ENCODE data around the gene MAN2A1.

MAN2A1 gene

DNA sequence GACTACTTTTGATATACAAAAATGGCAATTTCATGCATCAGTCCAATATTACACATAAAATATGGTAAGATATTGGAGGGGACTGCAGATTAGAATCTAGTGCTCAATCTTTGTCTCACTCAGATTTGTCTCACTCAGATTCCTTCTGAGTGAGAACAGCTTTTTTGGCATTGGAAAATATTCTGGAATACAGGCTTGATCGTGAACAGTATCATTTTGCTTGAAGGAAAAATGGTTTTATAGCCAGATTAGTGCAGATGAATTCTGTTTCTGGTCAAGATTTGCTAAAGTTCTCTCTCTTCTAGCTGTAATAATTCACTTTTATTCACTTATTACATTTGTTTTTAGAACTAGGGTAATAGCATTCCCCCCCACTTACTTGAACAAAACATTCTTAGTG lies 51.2 kb downstream of the MAN2A1 start:
- Histone ChIP-seq H3K9me3 (ENCODE audit: low read length) (no peaks in the 10 kb centered on the region), H3K4me3 (ENCODE audit: low read depth in 1 of 2, low read length in 2 of 2) (no peak overlapping the region), H3K27me3 (ENCODE audit: control insufficient read depth in 1 of 2, insufficient read depth in 2 of 2, low read length in 2 of 2) (no peaks in the 10 kb centered on the region), H3K9ac (ENCODE audit: low read length) (no peak overlapping the region), H3K27ac (ENCODE audit: low read depth, low read length) (no peak overlapping the region), H3K36me3 (ENCODE audit: insufficient read depth, low read length) (no peaks in the 10 kb centered on the region), H3K4me1 (ENCODE audit: insufficient read depth, low read length) (peaks cover 33% of the 10 kb centered on the region)

DNA sequence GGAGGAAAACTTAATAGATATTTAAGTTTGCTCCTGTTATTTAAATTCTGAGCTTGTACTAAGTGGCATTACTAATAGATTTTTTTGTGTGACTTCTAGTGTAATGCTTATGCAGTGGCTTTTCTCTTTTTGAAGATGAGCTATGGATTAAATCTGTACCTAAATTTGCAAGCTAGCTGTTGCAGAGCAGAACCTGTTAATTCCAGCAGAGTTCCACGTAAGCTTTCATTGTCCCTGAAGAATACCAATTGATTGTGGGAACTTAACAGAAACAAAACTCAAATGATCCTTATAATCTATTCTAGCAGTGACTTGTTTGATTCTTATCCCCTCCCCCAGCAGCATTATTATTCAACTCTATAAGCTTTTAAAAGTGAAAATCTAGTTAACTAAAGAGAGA lies 51.7 kb downstream of the MAN2A1 start:
- no peak overlapping the region for H3K27ac ChIP-seq (ENCODE audit: low read depth, low read length)
- no peak overlapping the region for H3K9ac ChIP-seq (ENCODE audit: low read length)
- H3K4me1 ChIP-seq (ENCODE audit: insufficient read depth, low read length), result peaks cover 33% of the 10 kb centered on the region
- H3K4me3 ChIP-seq (ENCODE audit: low read depth in 1 of 2, low read length in 2 of 2), result no peak overlapping the region
- H3K27me3 ChIP-seq (ENCODE audit: control insufficient read depth in 1 of 2, insufficient read depth in 2 of 2, low read length in 2 of 2), result no peaks in the 10 kb centered on the region
- no peaks in the 10 kb centered on the region for H3K36me3 ChIP-seq (ENCODE audit: insufficient read depth, low read length)
- no peaks in the 10 kb centered on the region for H3K9me3 ChIP-seq (ENCODE audit: low read length)

DNA sequence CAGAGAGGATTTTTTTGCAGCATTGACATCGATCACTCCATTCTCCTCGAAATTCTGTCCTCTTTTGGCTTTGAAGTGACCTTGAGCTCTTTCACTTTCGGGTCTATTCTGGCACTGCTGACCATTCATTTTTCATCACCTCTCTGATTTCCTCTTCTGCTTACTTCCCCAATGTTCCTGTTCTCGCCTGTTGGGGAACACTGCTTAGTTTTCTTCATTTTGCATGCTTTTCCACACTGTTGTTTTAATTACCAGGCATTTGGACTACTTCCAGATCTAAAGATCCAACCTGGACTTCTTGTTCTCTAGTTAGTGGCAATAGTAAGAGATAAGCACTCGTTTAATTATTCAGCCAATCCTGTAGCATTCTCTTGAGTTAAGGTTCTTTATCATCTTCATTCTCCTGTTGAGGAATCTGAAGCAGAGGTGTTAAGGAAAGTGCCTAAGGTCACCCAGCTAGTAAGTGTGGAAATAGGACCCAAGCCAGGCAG lies 53.4 kb downstream of the MAN2A1 start:
- H3K9ac ChIP-seq (ENCODE audit: low read length), result no peak overlapping the region
- no peak overlapping the region for H3K4me3 ChIP-seq (ENCODE audit: low read depth in 1 of 2, low read length in 2 of 2)
- no peaks in the 10 kb centered on the region for H3K36me3 ChIP-seq (ENCODE audit: insufficient read depth, low read length)
- no peaks in the 10 kb centered on the region for H3K9me3 ChIP-seq (ENCODE audit: low read length)
- no peaks in the 10 kb centered on the region for H3K27me3 ChIP-seq (ENCODE audit: control insufficient read depth in 1 of 2, insufficient read depth in 2 of 2, low read length in 2 of 2)
- H3K4me1 ChIP-seq (ENCODE audit: insufficient read depth, low read length), result peaks cover 33% of the 10 kb centered on the region
- H3K27ac ChIP-seq (ENCODE audit: low read depth, low read length), result no peak overlapping the region

DNA sequence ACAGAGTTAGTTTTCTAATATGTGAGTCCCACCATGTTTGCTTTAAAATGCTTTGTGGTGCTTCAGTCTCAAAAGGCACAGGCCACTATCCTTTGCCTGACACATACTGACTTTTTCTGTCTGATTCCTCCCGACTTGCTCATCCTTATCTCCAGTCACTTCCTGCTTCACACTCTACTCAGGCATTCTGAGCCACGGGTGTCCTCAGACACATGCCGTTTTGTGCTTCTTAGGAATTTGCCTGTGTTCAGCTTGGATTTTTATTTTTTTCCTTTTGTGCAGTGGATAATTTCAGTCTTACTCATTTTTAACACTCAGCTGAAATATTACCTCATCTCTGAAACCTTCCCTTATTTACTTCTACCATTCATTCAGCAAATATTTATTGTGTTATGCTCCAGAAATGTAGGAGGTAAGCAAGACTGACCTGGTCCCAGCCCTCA lies 54.1 kb downstream of the MAN2A1 start:
- no peaks in the 10 kb centered on the region for H3K9me3 ChIP-seq (ENCODE audit: low read length)
- no peak overlapping the region for H3K27ac ChIP-seq (ENCODE audit: low read depth, low read length)
- no peaks in the 10 kb centered on the region for H3K27me3 ChIP-seq (ENCODE audit: control insufficient read depth in 1 of 2, insufficient read depth in 2 of 2, low read length in 2 of 2)
- H3K9ac ChIP-seq (ENCODE audit: low read length), result no peak overlapping the region
- no peaks in the 10 kb centered on the region for H3K36me3 ChIP-seq (ENCODE audit: insufficient read depth, low read length)
- no peak overlapping the region for H3K4me3 ChIP-seq (ENCODE audit: low read depth in 1 of 2, low read length in 2 of 2)
- H3K4me1 ChIP-seq (ENCODE audit: insufficient read depth, low read length), result peaks cover 33% of the 10 kb centered on the region

DNA sequence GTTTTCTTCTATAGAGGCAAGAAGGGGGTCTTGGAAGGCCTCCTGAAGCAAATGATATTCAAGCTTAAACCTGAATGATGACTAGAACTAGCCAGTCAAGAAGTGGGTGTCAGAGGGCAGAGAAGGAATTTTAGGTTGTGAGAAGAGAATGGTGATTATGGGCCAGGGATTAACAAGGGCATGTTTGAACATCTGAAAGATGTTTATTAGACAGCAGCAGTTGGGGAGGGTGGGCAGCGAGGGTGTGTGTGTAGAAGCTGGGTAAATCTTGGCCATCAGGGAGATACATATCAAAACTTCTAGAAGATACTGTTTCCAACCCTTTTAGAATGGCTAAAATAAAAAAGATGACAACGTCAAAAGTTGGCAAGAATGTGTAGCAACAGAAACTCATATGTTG lies 54.5 kb downstream of the MAN2A1 start:
- Histone ChIP-seq H3K9ac (ENCODE audit: low read length) (no peak overlapping the region), H3K27me3 (ENCODE audit: control insufficient read depth in 1 of 2, insufficient read depth in 2 of 2, low read length in 2 of 2) (no peaks in the 10 kb centered on the region), H3K4me3 (ENCODE audit: low read depth in 1 of 2, low read length in 2 of 2) (no peak overlapping the region), H3K27ac (ENCODE audit: low read depth, low read length) (no peak overlapping the region), H3K9me3 (ENCODE audit: low read length) (no peaks in the 10 kb centered on the region), H3K4me1 (ENCODE audit: insufficient read depth, low read length) (peaks cover 33% of the 10 kb centered on the region), H3K36me3 (ENCODE audit: insufficient read depth, low read length) (no peaks in the 10 kb centered on the region)

DNA sequence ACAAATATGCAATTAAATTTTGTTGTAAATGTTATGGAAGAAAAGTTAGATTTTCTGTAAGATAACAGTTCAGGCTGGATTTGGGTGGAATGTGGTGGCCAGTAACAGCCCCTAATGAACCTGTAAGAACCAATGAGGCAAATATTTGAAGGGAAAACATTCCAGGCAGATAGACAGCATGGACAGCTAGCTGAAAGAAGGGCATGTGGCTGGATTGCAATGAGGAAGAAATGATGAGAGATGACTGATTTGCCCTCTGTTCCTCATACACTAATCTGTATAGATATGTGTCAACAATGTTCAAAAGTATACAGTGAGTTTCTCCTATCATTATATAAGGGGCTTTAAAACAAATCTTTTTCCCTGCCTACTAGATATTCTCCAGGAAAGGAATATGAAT lies 58.8 kb downstream of the MAN2A1 start:
- Histone ChIP-seq H3K9ac (ENCODE audit: low read length) (no peak overlapping the region), H3K27me3 (ENCODE audit: control insufficient read depth in 1 of 2, insufficient read depth in 2 of 2, low read length in 2 of 2) (no peaks in the 10 kb centered on the region), H3K9me3 (ENCODE audit: low read length) (no peaks in the 10 kb centered on the region), H3K4me1 (ENCODE audit: insufficient read depth, low read length) (peaks cover 6% of the 10 kb centered on the region), H3K36me3 (ENCODE audit: insufficient read depth, low read length) (no peaks in the 10 kb centered on the region), H3K4me3 (ENCODE audit: low read depth in 1 of 2, low read length in 2 of 2) (no peak overlapping the region), H3K27ac (ENCODE audit: low read depth, low read length) (no peak overlapping the region)

DNA sequence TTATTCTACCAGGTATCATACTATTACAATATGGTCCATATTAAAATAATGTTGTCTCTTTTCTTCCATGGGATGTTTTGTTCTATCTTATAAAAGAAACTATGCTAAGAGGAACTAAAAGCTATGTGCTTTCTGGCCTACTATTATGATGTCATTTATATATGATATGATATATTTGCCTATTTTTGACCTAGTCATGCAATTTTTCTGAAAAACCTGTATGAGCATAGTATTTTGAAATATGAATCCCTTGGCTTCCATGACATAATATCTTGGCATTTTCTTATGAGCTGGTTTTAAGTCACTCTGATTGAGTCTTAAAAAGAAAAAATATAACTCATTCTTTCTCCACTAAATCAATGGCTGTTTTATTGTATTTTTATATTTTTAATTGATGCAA lies 60.7 kb downstream of the MAN2A1 start:
- Histone ChIP-seq H3K36me3 (ENCODE audit: insufficient read depth, low read length) (no peaks in the 10 kb centered on the region), H3K9ac (ENCODE audit: low read length) (no peak overlapping the region), H3K27me3 (ENCODE audit: control insufficient read depth in 1 of 2, insufficient read depth in 2 of 2, low read length in 2 of 2) (no peaks in the 10 kb centered on the region), H3K27ac (ENCODE audit: low read depth, low read length) (no peak overlapping the region), H3K9me3 (ENCODE audit: low read length) (no peaks in the 10 kb centered on the region), H3K4me1 (ENCODE audit: insufficient read depth, low read length) (no peaks in the 10 kb centered on the region), H3K4me3 (ENCODE audit: low read depth in 1 of 2, low read length in 2 of 2) (no peak overlapping the region)

DNA sequence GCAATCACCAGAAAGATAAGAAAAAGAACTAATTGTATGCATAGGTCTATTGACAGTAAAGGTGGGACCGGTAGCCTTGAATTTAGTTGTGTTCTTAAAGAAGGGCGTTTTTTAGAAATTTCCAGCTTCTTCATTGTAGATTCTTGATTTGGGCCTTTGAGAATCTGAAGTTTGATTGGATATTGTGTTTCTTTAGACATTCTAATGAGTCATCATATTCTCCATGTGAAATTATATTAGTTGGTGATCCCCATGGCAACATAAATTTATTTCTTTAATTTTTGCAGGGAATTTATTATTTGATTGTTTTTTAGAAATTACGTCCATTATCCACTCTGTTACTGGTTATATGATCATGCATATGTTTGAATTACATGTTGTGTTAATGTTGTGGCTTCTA lies 63.6 kb downstream of the MAN2A1 start:
- H3K9ac ChIP-seq (ENCODE audit: low read length), result no peak overlapping the region
- no peaks in the 10 kb centered on the region for H3K4me1 ChIP-seq (ENCODE audit: insufficient read depth, low read length)
- no peaks in the 10 kb centered on the region for H3K27me3 ChIP-seq (ENCODE audit: control insufficient read depth in 1 of 2, insufficient read depth in 2 of 2, low read length in 2 of 2)
- no peaks in the 10 kb centered on the region for H3K9me3 ChIP-seq (ENCODE audit: low read length)
- H3K27ac ChIP-seq (ENCODE audit: low read depth, low read length), result no peak overlapping the region
- no peaks in the 10 kb centered on the region for H3K36me3 ChIP-seq (ENCODE audit: insufficient read depth, low read length)
- no peak overlapping the region for H3K4me3 ChIP-seq (ENCODE audit: low read depth in 1 of 2, low read length in 2 of 2)

DNA sequence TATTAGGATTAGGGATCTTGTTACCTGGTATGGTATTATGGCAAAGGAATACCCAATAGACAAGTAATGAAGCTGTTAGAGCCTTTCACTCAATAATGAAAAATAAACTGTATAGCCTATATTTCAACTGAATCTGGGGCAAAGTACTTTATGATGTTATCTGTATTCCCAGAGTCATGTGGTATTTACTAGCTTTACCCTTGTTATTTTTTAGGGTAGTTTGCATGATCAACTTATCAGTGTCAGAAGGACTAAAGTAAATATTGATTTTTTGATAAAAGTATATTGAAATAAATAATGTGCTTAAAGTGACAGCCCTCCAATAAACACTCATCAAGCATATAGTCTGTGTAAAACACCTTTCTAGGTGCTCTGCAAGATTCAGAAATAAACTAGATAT lies 64.6 kb downstream of the MAN2A1 start:
- H3K36me3 ChIP-seq (ENCODE audit: insufficient read depth, low read length), result no peaks in the 10 kb centered on the region

DNA sequence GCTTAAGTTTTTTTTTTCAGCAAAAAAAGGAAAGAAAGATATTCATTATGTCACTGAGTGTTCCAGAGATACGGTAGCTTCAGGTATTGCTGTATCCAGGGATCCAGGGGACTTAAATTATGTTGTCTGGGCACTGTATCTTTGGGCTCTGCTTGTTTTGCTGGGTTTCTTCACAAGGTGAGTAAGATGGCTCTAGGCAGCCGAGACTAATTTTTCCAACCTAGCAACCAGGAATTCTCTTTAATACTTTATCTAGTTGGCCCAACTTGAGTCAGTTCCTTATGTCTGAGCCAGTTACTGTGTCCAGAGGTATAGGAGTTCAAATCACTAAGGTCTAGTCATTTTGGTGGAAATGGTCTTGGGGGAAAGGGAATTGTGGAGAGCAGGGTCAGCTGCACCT lies 66.0 kb downstream of the MAN2A1 start:
- H3K36me3 ChIP-seq (ENCODE audit: insufficient read depth, low read length), result no peaks in the 10 kb centered on the region
- H3K4me1 ChIP-seq (ENCODE audit: insufficient read depth, low read length), result no peaks in the 10 kb centered on the region
- H3K27me3 ChIP-seq (ENCODE audit: control insufficient read depth in 1 of 2, insufficient read depth in 2 of 2, low read length in 2 of 2), result no peaks in the 10 kb centered on the region
- no peaks in the 10 kb centered on the region for H3K9me3 ChIP-seq (ENCODE audit: low read length)
- H3K4me3 ChIP-seq (ENCODE audit: low read depth in 1 of 2, low read length in 2 of 2), result no peak overlapping the region
- H3K9ac ChIP-seq (ENCODE audit: low read length), result no peak overlapping the region
- H3K27ac ChIP-seq (ENCODE audit: low read depth, low read length), result no peak overlapping the region

More for the DNA sequence above, 64.6 kb downstream of the MAN2A1 start:
- Histone ChIP-seq H3K27ac (ENCODE audit: low read depth, low read length) (no peak overlapping the region), H3K9ac (ENCODE audit: low read length) (no peak overlapping the region), H3K4me3 (ENCODE audit: low read depth in 1 of 2, low read length in 2 of 2) (no peak overlapping the region), H3K9me3 (ENCODE audit: low read length) (no peaks in the 10 kb centered on the region), H3K27me3 (ENCODE audit: control insufficient read depth in 1 of 2, insufficient read depth in 2 of 2, low read length in 2 of 2) (no peaks in the 10 kb centered on the region), H3K4me1 (ENCODE audit: insufficient read depth, low read length) (no peaks in the 10 kb centered on the region)

DNA sequence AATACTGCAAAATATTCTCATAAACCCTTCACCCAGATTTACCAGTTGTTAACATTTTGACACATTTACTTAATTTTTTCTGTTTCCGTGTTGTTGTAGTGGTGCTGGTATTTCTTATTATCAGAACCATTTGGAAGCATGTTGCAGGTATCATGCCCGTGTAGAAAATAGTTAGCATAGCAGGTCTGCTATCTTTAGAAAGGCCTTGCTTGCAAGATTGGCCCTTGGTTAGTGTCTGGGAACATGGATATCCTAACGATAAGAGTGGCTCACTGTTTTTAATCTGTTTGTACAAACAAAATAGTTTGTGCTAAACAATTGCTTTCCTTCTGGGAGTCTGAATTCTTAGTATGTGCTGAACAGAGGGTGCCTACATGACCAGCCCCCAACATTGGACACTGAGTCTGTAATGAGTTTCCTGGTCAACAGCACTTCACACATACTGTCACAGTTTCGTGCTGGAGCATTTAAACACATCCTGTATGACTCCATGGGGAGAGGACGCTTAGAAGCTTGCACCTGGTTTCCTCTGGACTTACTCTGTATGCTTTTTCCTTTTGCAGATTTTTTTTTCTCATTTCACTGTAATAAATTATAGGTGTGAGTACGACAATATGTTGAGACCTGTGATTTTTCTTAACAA lies 66.9 kb downstream of the MAN2A1 start:
- Histone ChIP-seq H3K27ac (ENCODE audit: low read depth, low read length) (no peak overlapping the region), H3K27me3 (ENCODE audit: control insufficient read depth in 1 of 2, insufficient read depth in 2 of 2, low read length in 2 of 2) (no peaks in the 10 kb centered on the region), H3K36me3 (ENCODE audit: insufficient read depth, low read length) (no peaks in the 10 kb centered on the region), H3K9me3 (ENCODE audit: low read length) (no peaks in the 10 kb centered on the region), H3K4me3 (ENCODE audit: low read depth in 1 of 2, low read length in 2 of 2) (no peak overlapping the region), H3K9ac (ENCODE audit: low read length) (no peak overlapping the region), H3K4me1 (ENCODE audit: insufficient read depth, low read length) (no peaks in the 10 kb centered on the region)

DNA sequence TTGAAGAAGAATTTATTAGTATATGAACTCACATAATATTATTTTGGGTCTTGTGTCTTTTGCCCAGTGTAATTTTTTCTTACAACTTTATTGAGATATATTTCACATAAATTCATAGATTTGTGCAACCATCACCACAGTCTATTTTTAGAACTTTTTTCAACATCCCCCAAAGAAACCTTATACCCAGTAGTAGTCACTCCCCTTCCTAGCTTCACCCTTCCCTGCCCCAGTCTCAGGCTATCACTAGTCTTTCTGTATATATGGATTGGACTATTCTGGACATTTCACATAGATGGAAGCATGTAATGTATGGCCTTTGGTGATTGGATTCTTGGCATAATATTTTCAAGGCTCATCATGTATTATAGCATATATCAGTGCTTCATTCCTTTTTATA lies 67.8 kb downstream of the MAN2A1 start:
- peaks cover 2% of the 10 kb centered on the region for H3K36me3 ChIP-seq (ENCODE audit: insufficient read depth, low read length)
- no peak overlapping the region for H3K27ac ChIP-seq (ENCODE audit: low read depth, low read length)
- no peaks in the 10 kb centered on the region for H3K9me3 ChIP-seq (ENCODE audit: low read length)

More for the DNA sequence above, 67.8 kb downstream of the MAN2A1 start:
- no peaks in the 10 kb centered on the region for H3K4me1 ChIP-seq (ENCODE audit: insufficient read depth, low read length)
- H3K4me3 ChIP-seq (ENCODE audit: low read depth in 1 of 2, low read length in 2 of 2), result no peak overlapping the region
- H3K9ac ChIP-seq (ENCODE audit: low read length), result no peak overlapping the region
- no peaks in the 10 kb centered on the region for H3K27me3 ChIP-seq (ENCODE audit: control insufficient read depth in 1 of 2, insufficient read depth in 2 of 2, low read length in 2 of 2)

Data from muscle layer of colon (tissue), 2 donors.